Panc1 (cell line): ENCODE results near the gene SFTPB. TPM values are rescaled to one million over a fixed set of nuclear protein-coding genes. Genes with fewer than 3 reads are reported as not detected.
A peak's percentile ranks its signal among the peaks of the same experiment; 100 is the strongest.

Experiments used
- ATAC-seq: fragments of 200-7000 bp; cut with Tn5 transposase; 2 replicates; pipeline ENCODE4 v1.9.1; 2020; ENCODE audit warnings: mild to moderate bottlenecking, moderate library complexity
- BruUV-seq: library from RNA; stranded (reverse); fragments of 400-500 nt; replicated peaks from 2 replicates; lab custom pipeline; 2021; lab: Mats Ljungman, UMichigan
- CTCF ChIA-PET: fragments of 300-600 bp; sonication (Branson Sonifier 250); formaldehyde crosslinking; loops from one replicate; lab custom pipeline; 2022; ENCODE audit warnings: antibody characterized with exemption; lab: Charles Lee
- POLR2A ChIA-PET: fragments of 300-600 bp; sonication (Branson Sonifier 250); formaldehyde crosslinking; loops from one replicate; lab custom pipeline; 2022; ENCODE audit warnings: antibody characterized with exemption; lab: Charles Lee
- DNase-seq: peaks from one replicate; pipeline ENCODE4 v3.0.0-alpha.2; 2010; ENCODE audit warnings: low read depth, low spot score
- H3K27ac ChIP-seq: 2 replicates; pipeline ENCODE4 v1.5.1; 2011; ENCODE audit warnings: mild to moderate bottlenecking, low read length, inconsistent platforms
- H3K27me3 ChIP-seq: fragments of 200-500 bp; sonication (Bioruptor generic); 2 replicates; pipeline ENCODE4 v1.6.0; 2014; ENCODE audit warnings: low read length, inconsistent platforms; ENCODE audit not compliant: control insufficient read depth, insufficient read depth
- H3K36me3 ChIP-seq: fragments of 200-500 bp; sonication (Bioruptor generic); 2 replicates; pipeline ENCODE4 v1.5.1; 2014; ENCODE audit warnings: inconsistent platforms, mild to moderate bottlenecking, low read length, moderate library complexity; ENCODE audit not compliant: control insufficient read depth, insufficient read depth
- H3K4me1 ChIP-seq: 2 replicates; pipeline ENCODE4 v1.5.1; 2011; ENCODE audit warnings: inconsistent platforms, mild to moderate bottlenecking, low read length, moderate library complexity; ENCODE audit not compliant: control insufficient read depth, insufficient read depth
- H3K4me3 ChIP-seq, 2 experiments: 2 replicates each; pipeline ENCODE4 v1.5.1; 2011 to 2012; ENCODE audit warnings: low read depth in 2 of 2, low read length in 2 of 2, mild to moderate bottlenecking in 2 of 2, inconsistent platforms in 1 of 2, moderate library complexity in 1 of 2
- H3K9me3 ChIP-seq: fragments of 200-500 bp; sonication (Bioruptor generic); 2 replicates; pipeline ENCODE4 v1.5.1; 2014; ENCODE audit warnings: low read depth, mild to moderate bottlenecking, inconsistent platforms, low read length, moderate library complexity; ENCODE audit not compliant: control insufficient read depth, insufficient read depth
- POLR2AphosphoS5 ChIP-seq: IDR thresholded peaks from 2 replicates; pipeline ENCODE4 v1.6.1; 2012; ENCODE audit warnings: mild to moderate bottlenecking, low read depth, low read length, moderate library complexity
- SIN3A ChIP-seq: IDR thresholded peaks from 2 replicates; pipeline ENCODE4 v1.6.1; 2012; ENCODE audit warnings: low read depth, mild to moderate bottlenecking, low read length, moderate library complexity, borderline replicate concordance; ENCODE audit not compliant: insufficient read depth
- TCF7L2 ChIP-seq: IDR thresholded peaks from 2 replicates; pipeline ENCODE4 v1.6.1; 2011; ENCODE audit warnings: mild to moderate bottlenecking, low read depth, low read length, inconsistent platforms
- in situ Hi-C: cut with HindIII; loops from 2 replicates; pipeline ENCODE4 v1.10.0; 2016; ENCODE audit warnings: low sequenced_read_pairs, low pct_unique_long_range_greater_than_20kb
- intact Hi-C: fragments of 100-400 bp; cut with micrococcal nuclease; formaldehyde crosslinking; loops from one replicate; pipeline ENCODE4 v1.10.0; 2022; ENCODE audit not compliant: unreplicated experiment
- total RNA-seq: library from RNA; stranded (reverse); gene quantifications from one replicate; pipeline ENCODE4 v1.2.1, GENCODE V29; 2021; ENCODE audit not compliant: unreplicated experiment
- TF ChIP-seq, protein P1 (sequence below): fragments of 450-650 bp; IDR thresholded peaks from 2 replicates; pipeline ENCODE4 v1.5.1; 2017; ENCODE audit warnings: mild to moderate bottlenecking
- TF ChIP-seq, protein P2 (sequence below), 2 experiments: IDR thresholded peaks; 2 replicates each; pipeline ENCODE4 v1.6.1; 2011 to 2012; ENCODE audit warnings: low read depth in 2 of 2, control low read depth in 1 of 2, low read length in 1 of 2, mild to moderate bottlenecking in 1 of 2, moderate library complexity in 1 of 2; ENCODE audit not compliant: insufficient read depth in 1 of 2

The SFTPB gene
- total RNA-seq, 1 experiment from 2014 or later: 5.6 TPM

DNA sequence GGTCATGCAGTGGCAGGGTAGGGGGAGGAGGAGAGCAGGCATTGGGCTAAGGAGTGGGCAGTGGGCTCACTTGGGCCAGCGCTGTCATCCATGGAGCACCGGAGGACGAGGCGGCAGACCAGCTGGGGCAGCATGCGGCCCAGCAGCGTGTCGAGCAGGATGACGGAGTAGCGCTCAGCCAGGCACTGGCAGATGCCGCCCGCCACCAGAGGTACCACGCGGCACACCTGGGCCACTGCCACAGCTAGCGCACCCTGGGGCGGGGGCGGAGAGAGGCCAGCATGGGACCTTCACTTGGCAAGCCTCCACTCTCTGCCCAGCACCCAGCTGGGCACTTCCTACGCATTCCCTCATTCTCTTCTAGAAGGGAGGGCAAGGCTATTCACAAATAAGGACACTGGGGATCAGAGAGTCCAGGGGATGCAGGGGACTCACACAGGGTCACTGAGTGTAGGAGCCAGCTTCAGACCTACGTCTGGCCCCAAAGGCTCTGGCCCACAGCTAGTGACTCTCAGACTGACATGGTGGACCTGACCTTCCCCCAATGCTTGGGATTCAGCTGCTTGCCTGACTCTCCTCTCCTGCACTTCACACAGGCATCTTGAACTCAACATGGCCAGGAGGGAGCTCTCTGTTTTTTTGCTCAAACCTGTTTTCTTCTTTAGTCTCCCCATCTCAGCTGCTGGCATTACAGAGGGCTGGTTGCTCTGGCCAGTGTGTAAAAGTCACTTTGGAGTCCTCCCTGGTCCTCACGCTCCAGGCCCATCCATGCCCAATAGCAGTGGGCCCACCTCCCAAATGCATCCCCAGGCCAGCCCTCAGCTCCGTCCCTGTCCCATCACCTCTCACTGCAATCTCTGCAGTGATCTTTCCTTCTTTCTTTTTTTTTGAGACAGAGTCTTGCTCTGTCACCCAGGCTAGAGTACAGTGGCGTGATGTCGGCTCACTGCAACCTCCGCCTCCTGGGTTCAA is 4.1 kb downstream of the SFTPB start (continued):
- TF ChIP-seq, protein P1, sequence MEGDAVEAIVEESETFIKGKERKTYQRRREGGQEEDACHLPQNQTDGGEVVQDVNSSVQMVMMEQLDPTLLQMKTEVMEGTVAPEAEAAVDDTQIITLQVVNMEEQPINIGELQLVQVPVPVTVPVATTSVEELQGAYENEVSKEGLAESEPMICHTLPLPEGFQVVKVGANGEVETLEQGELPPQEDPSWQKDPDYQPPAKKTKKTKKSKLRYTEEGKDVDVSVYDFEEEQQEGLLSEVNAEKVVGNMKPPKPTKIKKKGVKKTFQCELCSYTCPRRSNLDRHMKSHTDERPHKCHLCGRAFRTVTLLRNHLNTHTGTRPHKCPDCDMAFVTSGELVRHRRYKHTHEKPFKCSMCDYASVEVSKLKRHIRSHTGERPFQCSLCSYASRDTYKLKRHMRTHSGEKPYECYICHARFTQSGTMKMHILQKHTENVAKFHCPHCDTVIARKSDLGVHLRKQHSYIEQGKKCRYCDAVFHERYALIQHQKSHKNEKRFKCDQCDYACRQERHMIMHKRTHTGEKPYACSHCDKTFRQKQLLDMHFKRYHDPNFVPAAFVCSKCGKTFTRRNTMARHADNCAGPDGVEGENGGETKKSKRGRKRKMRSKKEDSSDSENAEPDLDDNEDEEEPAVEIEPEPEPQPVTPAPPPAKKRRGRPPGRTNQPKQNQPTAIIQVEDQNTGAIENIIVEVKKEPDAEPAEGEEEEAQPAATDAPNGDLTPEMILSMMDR: no peak

DNA sequence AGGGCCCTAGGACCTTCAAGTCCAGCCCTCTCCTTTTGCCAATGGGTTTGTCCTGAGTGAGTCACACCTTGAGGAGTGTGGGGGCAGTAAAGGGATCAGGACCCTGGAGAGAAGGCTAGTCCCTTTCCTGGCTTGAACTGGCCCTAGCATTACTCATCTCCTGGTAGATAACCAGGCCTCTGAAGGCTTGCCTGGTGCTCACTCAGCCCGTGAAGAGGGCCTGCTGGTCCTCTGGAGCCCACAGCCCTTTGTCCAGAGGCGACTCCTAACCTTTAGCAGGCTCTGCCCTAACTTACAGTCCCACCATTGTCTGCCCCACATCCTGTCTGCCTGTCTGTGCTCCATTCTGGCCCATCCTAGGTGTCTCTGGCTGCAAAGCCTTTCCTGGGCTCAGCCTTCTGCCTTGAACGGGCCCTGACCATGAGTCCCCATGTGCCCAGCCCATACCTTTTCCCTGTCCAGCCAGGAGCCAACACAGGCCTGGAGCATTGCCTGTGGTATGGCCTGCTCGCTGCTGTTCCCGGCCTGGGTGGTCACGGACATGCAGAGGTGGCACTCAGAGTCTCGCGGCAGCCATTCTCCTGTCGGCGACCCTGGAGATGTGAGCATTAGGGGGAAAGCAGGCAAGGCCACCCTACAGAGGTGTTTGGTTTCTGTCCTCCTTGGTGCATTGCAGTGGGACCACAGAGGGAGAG is 5.0 kb downstream of the SFTPB start:
- Histone ChIP-seq H3K36me3 (no peaks in the 10 kb centered on the region), H3K4me3 (no peak overlapping the region), H3K27me3 (no peaks in the 10 kb centered on the region), H3K4me1 (no peaks in the 10 kb centered on the region), H3K27ac (no peak overlapping the region), H3K9me3 (no peaks in the 10 kb centered on the region)
- intact Hi-C loops (no loop called here), in situ Hi-C loops (no loop called here)
- TF ChIP-seq, protein P2, sequence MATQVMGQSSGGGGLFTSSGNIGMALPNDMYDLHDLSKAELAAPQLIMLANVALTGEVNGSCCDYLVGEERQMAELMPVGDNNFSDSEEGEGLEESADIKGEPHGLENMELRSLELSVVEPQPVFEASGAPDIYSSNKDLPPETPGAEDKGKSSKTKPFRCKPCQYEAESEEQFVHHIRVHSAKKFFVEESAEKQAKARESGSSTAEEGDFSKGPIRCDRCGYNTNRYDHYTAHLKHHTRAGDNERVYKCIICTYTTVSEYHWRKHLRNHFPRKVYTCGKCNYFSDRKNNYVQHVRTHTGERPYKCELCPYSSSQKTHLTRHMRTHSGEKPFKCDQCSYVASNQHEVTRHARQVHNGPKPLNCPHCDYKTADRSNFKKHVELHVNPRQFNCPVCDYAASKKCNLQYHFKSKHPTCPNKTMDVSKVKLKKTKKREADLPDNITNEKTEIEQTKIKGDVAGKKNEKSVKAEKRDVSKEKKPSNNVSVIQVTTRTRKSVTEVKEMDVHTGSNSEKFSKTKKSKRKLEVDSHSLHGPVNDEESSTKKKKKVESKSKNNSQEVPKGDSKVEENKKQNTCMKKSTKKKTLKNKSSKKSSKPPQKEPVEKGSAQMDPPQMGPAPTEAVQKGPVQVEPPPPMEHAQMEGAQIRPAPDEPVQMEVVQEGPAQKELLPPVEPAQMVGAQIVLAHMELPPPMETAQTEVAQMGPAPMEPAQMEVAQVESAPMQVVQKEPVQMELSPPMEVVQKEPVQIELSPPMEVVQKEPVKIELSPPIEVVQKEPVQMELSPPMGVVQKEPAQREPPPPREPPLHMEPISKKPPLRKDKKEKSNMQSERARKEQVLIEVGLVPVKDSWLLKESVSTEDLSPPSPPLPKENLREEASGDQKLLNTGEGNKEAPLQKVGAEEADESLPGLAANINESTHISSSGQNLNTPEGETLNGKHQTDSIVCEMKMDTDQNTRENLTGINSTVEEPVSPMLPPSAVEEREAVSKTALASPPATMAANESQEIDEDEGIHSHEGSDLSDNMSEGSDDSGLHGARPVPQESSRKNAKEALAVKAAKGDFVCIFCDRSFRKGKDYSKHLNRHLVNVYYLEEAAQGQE (IDR thresholded peaks at IDR 0.05; ENCODE audit: insufficient read depth in 1 of 2, low read depth in 2 of 2, low read length in 1 of 2): peak; percentile 54 to 65; a peak in 3 of 4 replicates
- no peak for TF ChIP-seq POLR2AphosphoS5
- no TSS peak for BruUV-seq
- ChIA-PET CTCF (no interaction called here), POLR2A (no interaction called here)
- no peak for DNase-seq
- ATAC-seq: peak; percentile 53

DNA sequence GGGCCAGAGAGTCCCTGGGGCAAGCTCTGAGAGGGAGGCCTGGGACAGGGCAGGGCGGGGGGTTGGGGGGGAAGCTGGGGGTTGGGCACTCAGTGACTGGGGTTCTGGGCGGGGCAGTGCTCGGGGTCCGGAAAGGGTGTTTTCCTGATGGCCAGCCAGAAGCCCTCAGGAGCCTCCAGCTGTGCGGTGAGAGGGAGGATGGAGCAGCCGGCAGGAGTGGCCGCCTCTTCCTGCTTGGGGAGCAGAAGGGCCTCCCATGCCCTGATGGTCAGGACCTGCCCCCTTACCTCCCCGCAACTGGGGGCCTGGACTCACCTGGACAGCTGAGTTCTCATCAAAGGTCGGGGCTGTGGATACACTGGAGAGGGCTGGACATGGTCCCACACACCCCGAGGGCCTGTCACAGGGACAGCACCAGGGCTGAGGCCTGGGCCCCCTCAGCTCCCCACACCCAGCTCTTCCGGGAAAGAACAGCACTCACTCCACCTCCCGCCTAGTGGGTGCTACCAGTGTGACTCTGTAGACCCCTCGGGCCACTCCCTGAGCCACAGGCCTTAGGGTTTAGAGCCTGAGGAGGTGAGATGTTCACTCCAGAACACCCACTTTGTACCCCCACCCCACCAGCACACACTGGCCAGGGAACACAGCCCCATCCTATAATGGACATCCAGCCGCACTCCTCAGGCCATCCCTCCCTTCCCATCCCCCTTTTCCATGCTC is 6.7 kb downstream of the SFTPB start:
- Histone ChIP-seq H3K9me3 (no peaks in the 10 kb centered on the region), H3K27ac (no peak overlapping the region), H3K4me1 (no peaks in the 10 kb centered on the region), H3K4me3 (no peak overlapping the region), H3K36me3 (no peaks in the 10 kb centered on the region), H3K27me3 (no peaks in the 10 kb centered on the region)
- CTCF ChIA-PET: no interaction called here
- in situ Hi-C loops: no loop called here
- intact Hi-C loops: no loop called here
- POLR2A ChIA-PET: no interaction called here
- no TSS peak for BruUV-seq
- no peak for DNase-seq
- TF ChIP-seq POLR2AphosphoS5 (no peak), TCF7L2 (no peak), SIN3A (no peak)
- TF ChIP-seq, protein P2 (IDR thresholded peaks at IDR 0.05; ENCODE audit: insufficient read depth in 1 of 2, low read depth in 2 of 2, low read length in 1 of 2): no peak
- TF ChIP-seq, protein P1: no peak
- peak; percentile 18; the same call in 1 of the 2 replicates for ATAC-seq
